GM21619 (cell line): ENCODE results near the gene CNOT1.
"Not testable (repeated sequence)": the region's sequence is repeated elsewhere in the genome, so short reads cannot be mapped to it uniquely, and the experiment has no call there.

ENCODE experiments used
- ATAC-seq: cut with Tn5 transposase; IDR thresholded peaks from one replicate; pipeline ENCODE4 v1.9.1; 2021; ENCODE audit not compliant: unreplicated experiment

The CNOT1 gene

GRCh38 chr16:58503863-58504688 lies 125.5 kb downstream of the CNOT1 start:
- ATAC-seq: no peak

GRCh38 chr16:58503166-58503862 lies 126.3 kb downstream of the CNOT1 start:
- no peak for ATAC-seq

GRCh38 chr16:58502217-58502921 lies 127.3 kb downstream of the CNOT1 start:
- ATAC-seq: no peak

DNA sequence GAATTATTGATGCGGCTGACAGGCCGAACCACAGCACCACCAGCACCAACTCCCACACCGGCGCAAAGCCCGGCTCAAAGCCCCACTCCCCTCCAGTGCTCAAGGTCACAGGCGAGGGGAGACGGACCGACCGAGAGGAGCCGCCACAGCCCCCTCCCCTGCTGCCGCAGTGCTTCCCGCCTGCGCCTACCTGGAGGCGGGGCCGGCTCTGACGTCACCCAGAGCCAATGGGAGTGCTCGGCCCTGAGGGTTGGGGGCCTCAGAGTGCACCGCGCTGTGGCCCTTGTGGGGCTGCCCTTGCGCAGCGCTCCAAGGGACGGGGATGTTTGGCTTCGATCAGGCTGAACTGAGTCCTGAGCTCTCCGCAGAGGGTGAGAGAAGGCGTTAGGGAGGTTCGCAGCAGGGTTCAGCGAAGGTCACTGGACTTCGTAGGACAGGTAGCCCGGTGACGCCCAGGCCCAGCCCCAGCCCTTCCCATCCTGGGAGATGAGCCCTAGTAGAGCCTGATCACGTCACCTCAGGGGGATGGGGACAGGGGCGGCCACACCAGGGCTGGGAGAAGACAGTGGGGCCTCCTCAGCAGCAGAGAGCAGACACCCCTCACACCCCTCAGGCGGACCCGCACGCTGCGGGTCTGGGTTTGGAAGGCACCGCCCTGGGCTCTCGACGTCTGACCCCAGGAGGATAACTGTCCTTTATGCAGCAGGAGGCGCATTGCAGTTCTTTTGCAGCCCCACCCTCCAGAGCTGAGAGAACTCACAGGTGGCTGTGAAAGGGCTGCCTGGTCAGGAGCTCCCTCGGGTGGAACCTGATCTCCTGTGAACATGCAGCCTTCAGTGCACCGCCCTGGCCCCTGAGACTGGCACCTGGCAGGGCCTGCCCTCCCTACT lies 128.1 kb downstream of the CNOT1 start:
- ATAC-seq: no peak

- no peak for ATAC-seq
Observed at GRCh38 chr16:58500430-58501241, 129.0 kb downstream of the CNOT1 start.

DNA sequence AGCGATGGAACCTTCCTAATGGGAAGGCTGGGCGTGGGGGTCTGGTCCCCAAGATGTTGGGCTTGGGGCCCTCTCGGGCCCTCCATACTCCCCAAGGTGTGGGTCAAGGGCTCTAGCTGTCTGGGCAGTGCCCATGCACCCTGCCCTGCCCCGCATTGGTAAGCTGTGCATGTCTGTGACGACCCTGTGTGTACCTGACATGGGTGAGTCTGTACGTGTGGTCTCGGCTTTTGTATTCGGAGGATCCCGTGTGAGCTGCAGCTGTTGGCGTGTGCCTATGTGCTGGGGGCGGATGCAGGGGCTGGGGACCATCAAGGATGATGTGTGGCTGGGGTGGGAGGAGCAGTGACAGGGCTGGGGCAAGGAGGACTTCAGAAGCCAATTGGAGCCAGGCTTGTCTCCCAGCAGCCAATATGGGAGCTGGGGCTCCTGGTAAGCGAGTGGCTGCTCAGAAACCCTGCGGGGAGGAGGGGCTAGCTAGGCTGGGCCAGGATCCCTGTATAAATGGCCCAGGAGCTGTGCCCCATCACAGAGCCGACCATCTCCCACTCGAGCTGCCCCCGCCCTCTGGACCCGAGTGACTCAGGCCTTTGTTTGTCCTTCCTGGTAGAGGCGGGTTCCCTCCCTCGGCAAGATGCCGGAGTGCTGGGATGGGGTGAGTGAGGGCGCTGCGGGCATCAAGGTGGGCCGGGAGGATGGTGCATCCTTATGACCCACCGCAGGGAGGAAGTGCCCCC lies 129.8 kb downstream of the CNOT1 start, which contains the start of gene NDRG4:
Gene NDRG4 (plus strand): TSS at position 529 of the 737 bp plus-strand sequence. CDS start 106 bp downstream, at position 635.
- ATAC-seq: peak; percentile 72

GRCh38 chr16:58499092-58499511 lies 130.5 kb downstream of the CNOT1 start:
- no peak for ATAC-seq

- ATAC-seq: no peak
Observed at GRCh38 chr16:58498341-58499091, 131.1 kb downstream of the CNOT1 start.

DNA sequence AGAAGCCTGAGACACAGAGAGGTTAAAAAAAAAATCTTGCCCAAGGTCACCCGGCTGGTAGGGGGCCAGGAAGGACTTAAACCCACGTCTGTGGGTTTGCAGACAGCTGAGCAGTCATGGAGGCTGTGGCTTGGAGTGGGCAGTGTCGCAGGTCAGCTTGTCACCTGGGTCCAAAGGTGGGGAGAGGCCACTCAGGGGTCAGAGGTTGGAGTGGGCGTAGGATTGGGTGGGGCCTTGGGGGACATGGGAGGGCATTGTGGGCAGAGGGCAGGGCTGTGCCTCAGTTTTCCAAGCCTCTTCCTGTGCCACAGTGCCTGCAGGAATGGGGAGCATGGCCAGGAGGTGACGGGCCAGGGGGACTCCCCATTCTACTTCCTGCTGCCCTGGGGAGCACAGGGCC lies 131.7 kb downstream of the CNOT1 start:
- no peak for ATAC-seq

DNA sequence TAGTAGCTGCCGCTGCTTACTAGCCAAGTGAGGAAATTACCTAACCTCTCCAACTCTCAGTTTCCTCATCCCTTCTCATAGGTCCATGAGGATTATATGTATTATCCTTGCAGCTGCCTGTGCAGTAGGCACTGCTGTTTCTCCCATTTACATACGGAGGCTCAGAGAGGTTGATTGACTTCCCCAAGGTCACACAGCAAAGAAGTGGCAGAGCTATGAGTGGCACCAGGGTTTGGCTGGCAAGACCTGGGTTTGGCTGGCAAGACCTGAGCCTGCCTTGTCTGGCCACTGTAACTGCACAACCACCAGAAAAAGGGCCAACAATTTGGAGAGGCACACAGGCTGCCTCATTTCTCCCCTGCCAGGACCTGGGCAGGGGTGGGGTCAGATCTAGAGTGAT lies 132.2 kb downstream of the CNOT1 start:
- ATAC-seq: no peak

DNA sequence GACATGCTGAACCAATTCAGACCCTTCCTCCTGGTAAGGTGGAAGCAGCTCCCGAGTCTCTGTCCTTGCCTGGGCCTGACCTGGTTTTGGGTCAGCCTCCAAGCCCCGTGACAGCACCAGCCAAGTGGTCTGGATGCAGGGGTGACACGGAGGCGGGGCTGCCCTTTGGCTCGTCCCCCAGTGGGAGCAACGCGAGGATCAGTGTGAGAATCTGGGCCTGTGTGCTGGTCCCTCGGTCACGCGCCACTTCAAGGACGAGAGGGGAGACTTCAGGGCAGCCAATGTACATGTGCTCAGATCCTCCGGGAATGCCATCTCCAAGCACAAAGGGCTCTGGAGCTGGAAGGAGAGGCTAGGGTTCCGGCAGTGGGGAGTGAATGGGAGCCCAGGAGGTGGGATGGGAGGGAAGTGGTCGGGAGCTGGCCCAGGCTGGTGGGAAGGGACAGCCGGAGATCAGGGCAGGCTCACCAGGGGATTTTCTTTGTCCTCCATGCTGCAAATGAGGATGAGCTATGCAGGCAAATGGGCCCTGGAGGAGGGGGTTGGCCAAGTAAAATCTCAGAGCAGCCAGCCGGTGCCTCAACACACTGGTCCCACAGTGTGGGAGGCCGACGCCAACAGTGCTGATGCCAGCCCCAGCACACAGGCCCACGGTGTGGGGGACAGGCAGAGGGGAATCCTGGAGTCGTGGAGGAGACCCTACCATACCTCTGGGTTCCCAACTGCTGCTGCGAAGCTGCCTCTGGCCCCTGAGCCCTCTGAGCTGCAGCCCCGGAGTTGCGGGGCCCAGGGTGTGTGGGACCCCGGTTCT lies 133.9 kb downstream of the CNOT1 start:
- ATAC-seq: no peak

GRCh38 chr16:58494981-58495520 lies 134.6 kb downstream of the CNOT1 start:
- ATAC-seq: peak; percentile 66

DNA sequence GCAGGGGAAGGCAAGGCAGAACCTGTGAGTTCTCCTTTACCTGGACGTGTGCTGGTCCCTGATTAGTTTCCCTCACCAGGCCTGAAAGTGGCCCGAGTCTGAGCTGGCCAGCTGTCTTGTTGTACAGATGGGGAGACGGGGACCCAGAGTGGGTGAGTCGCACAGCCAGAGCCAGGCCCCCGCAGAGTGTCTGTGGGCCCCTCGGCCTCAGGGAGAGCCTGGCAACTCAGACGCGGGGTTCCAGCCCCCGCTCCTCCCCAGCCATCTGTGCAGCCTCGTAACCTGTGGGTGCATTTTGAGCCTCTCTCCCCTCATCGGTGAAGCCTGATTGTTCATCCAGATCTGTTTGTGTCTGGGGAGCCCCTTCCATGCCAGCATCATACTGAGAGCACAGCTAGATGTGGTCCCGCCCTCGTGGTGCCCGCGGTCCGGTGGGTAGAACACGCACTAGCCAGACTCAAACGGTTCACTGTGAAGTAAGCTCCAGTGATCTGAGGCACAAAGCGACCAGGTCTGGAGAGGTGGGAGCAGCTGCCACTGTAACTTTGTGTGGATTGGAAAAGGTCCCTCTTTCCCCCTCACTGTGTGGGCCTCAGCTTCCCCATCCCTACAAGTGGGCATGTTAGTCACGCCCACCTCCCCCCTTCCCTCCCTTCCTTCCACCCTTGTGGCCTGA lies 135.7 kb downstream of the CNOT1 start:
- no peak for ATAC-seq

DNA sequence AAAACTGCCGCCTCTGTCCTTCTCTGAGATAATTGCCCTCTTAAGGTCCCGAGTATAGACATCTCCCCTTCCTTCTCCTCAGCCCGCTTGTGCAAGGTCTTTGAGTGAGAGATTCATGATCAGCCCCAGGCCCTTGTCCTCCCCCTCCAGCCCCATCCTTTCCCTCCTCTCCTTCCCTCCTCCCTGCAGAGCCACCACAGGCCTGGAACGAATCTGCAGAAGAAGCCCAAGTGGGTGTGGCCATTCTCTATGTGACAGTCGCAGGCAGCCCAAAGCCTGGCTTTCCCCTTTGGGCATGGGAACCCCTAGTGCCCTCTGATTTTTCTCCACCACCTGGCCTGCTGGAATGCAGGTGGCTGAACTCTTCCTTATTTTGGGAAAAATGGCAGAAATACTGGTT lies 136.9 kb downstream of the CNOT1 start:
- ATAC-seq: no peak

- ATAC-seq: no peak
Observed at GRCh38 chr16:58492066-58492465, 137.6 kb downstream of the CNOT1 start.

GRCh38 chr16:58490539-58490938 lies 139.1 kb downstream of the CNOT1 start:
- ATAC-seq: not testable (repeated sequence)

GRCh38 chr16:58490065-58490464 lies 139.6 kb downstream of the CNOT1 start:
- ATAC-seq: no peak
